ENCODE data around the gene TOP1.

GRCh38 chr20:41142919-41143318 lies 114.3 kb downstream of the TOP1 start:
- TF ChIP-seq EZH2 (IDR thresholded peaks at IDR 0.05; ENCODE audit: low read length, unreplicated experiment): no peak
- no peak for TF ChIP-seq CTCF (conservative IDR thresholded peaks at IDR 0.05; ENCODE audit: low read depth, low read length)
- no peak for TF ChIP-seq EZH2phosphoT487 (IDR thresholded peaks at IDR 0.05; ENCODE audit: borderline replicate concordance, low read length)

Data from PC-3 (cell line).